Femur (tissue), 1 donor: ENCODE data around the gene ZBTB7C.

Source experiments
- DNase-seq: peaks from one replicate; pipeline ENCODE4 v3.0.0-alpha.2; 2017

The ZBTB7C gene

DNA sequence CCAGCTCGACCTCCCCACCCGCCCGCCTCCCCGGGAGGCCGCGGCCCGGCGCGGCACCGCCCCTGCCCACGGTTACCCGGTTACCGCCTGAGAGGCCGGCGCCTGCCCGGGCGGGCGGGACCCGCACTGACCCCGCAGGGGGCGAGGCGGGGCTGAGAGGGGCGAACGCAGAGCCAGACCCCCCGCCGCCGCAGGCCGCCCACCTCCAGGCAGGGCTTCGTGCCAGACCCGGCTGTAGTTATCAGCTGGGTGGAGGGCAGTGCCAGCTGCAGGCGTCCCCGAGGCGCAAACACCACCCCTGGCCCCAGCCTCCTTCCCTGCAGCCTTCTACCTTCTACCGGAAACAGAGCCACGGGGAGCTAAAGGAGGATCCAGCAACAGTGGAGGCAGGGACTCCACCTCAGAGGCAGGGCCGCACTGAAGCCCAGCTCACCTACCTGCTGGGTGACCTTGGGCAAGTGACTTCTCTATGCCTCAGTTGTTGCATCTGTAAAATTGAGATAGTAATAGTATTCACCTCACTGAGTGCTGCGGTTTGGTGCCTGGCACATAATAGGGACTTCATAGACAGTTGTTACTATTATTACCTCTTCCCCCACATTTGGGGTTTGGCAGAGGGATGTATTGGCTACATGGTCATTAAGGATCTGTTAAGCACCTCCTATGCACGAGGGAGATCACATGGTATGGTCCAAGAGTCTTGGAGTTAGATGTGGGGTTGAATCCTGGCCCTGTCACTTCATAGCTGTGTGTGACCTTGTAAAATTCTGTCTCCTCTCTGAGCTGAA, 247.1 kb downstream of the ZBTB7C start:
- no peak for DNase-seq

DNA sequence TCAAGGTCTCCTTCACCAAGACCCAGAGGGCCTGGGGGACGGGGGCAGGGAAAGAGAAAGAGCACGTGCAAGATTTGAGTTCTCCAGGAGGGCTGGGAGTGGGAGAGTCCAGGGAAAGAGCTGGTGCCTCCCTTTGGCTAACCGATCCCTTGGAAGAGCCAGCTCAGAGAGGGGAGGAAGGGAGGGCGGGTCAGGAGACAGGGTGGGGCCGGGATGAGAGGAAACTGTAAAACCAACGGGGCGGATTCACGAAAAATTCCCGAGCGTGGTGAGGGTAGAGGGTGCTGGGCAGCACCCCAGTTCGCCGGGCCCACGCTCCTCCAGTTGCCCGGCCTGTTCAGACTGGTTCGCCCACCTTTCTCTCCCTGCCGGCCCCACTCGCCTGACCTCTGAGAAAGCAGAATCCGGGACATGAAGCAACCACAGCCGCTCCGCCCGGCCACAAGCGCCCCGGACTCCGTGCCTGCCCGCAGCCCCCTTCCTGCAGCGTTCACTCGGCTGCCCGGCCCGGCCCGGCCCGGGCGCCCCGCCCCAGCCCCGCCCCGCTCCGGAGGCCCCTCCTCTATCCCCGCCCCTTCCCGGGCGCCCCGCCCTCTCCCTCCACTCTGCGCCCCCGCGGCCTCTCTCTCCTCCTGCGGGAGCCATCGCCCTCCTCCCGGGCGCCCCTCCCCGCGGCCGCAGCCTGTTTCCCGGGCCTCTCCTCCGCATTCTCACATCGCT, 247.8 kb downstream of the ZBTB7C start:
- peak; percentile 91 for DNase-seq

DNA sequence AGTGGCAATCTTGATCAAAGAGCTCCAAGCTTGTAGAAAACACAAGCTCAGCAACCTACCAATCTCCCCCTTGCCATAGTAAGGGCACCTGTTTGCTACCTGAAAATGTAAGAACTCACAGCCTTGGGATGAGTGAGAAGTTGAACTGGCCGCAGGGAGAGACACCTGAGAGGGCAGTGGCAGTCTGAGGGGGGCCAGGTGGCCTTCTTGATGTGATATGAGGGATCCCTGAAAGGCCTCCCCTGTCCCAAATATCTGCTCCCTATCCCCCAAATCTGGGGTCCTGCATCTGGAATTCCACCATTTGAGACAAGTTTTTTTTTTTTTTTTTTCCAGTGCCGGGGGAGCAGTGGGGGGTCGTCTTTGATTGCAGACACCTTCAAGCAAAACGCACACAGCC, 248.6 kb downstream of the ZBTB7C start:
- DNase-seq = no peak

DNA sequence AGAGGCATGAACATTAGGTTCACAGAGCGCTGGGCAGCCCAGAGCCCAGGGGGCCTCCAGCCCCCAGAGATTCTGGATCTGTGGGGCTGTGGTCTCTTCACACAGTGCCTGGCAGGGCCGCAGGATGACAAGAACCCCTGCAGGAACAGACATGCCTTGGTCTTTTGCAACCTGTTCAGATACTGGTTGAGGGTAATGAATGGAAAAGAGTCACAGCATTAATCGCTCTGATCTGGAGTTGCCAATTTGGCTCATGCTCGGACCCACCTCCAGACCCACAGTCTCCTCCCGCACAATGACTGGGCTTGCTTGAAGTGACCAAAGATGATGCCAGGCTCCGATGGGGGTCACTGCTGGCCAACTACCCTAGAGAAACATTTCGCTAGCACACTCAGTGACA, 249.4 kb downstream of the ZBTB7C start:
- DNase-seq = no peak

DNA sequence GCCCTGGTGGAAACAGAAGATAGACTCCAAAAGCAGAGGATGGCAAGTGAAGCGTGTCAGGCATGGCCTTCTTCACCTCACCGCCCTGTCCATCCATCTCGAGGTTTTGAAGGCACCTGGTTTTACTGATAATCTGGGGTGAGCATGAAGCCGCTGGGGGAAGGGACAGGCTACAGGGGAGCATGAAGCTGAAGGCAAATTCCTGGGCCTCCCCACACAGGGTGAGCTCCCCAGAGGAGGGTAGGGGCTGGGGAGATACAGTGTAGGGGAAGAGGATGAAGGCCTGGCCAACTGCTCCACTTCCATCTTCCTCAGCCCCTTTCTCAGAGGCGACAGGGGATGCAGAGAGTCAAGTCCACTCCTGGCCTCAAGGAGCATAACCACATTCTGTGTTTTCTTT, 250.5 kb downstream of the ZBTB7C start:
- DNase-seq = no peak

DNA sequence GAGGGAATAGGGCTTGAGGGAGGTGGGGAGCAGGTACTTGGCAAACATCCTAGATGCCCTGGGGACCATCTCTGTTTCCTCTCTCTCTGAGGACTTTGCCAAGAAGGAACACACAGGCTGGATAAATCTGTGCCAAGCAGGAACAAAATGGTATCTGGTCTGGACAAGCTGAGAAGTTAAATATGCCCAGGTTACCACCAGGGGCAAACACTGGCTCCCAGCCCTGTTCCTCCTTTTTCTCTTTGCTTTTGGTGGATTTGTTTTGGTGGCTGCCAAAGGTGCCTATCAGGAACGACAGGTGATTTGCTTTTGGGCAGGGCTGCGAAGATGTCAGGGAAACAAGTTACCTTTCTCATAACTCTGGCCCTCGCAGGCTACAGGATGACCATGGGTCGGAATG, 251.2 kb downstream of the ZBTB7C start:
- DNase-seq = no peak

DNA sequence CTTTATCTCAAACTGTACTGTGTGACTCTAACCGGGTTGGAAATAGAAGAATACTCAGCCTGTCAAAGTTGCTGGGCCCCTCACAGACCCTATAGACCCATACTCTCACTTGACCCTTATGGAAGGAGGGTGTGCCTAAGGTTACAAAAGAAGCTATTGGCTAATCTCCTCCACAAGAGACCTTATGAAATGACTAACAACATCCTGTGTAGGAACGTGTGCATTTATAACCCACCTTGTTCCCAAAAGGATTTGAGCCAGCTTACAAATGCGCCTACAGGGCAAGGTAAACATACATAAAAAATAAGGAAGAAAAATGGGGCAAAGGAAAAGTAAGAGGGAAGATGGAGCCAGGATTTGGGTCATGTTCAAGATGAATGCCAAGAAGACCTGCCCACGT, 253.3 kb downstream of the ZBTB7C start:
- no peak for DNase-seq

- no peak for DNase-seq
Measured at GRCh38 chr18:48154828-48155227, 254.4 kb downstream of the ZBTB7C start.

- no peak for DNase-seq
Measured at GRCh38 chr18:48153613-48154481, 255.3 kb downstream of the ZBTB7C start.

GRCh38 chr18:48152549-48152948, 256.6 kb downstream of the ZBTB7C start:
- no peak for DNase-seq

GRCh38 chr18:48151421-48152065, 257.6 kb downstream of the ZBTB7C start:
- no peak for DNase-seq

GRCh38 chr18:48149020-48149685, 260.0 kb downstream of the ZBTB7C start:
- DNase-seq = no peak

DNA sequence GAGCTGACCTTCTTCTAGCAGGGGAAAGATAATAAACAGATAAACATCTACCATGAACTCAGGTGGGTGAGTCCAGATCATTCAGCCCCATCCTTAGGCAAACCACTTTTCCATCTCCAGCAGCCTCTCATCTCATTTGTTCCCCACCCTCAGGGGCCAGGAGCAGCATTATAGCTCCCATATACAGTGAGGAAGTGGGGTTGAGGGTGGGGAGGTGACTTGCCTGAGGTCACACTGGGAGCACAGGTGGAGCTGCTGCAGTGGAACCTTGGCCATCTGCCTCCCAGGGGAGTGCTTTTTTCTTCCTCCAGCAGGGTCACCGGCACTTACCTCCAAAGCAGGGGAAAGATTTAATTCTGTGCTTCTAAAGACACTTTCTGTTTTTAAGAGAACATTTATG, 266.2 kb downstream of the ZBTB7C start:
- DNase-seq = no peak

- no peak for DNase-seq
Measured at GRCh38 chr18:48142353-48142752, 266.8 kb downstream of the ZBTB7C start.

DNA sequence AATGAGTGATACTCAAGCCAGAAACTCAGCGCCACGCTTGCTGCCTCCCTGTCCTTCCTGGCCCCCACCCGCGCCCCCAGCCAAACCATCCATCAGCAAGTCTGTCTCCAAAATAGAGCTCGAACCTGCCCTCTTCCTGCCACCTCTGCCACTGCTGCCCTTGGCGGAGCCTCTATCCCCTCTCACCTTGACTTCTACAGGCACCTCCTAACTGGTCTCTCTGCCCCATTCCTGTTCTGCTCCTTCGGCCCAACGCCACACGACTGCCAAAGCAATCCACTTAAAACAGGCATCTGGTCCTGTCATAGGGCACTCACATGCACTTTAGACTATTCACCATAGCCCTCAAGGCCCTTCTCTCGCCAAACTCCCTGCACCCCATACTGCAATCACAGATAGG, 268.5 kb downstream of the ZBTB7C start:
- DNase-seq = no peak

DNA sequence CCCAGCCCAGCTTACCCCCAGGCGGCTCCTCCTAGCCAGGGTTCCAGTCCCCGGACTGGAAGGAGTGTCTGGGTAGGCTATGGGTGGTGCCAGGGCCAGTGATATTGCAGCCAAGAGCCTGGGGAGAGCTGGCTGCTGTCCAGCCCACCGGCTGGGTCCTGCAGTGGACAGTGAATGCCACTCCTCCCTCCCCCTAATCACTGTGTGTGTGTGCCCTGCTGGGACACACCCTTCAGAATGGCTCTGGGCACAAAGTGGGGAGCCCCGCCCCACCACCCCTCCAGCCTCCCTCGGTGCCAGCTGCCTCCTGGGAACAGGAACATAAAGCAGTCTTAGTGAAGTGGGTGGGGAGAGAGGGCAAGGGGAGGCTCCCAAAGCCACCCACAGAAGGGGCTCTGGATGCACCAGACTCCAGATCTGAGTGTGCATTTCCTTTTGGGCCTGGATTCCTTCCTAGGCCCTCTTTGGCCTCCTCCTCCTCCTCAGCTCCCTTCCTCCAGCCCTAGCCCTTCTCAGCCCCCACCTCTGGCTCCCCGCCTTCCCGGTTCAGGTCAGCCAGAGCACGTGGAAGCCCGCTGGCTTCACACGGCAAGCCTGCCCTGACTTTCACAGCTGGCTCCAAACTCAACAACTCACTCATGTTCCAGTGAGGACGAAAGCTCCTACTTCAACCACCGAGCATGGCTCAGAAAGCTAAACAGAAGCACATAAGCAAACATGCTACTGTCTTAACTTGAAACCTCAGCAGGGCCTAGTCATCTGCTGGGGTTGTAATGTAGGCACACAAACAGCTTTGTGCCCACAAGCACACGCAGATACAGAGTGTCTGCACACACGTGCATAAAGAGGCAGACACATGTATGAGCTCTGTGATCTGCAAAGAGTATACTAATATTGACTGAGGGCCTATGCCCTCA, 269.5 kb downstream of the ZBTB7C start:
- peak; percentile 73 for DNase-seq

DNA sequence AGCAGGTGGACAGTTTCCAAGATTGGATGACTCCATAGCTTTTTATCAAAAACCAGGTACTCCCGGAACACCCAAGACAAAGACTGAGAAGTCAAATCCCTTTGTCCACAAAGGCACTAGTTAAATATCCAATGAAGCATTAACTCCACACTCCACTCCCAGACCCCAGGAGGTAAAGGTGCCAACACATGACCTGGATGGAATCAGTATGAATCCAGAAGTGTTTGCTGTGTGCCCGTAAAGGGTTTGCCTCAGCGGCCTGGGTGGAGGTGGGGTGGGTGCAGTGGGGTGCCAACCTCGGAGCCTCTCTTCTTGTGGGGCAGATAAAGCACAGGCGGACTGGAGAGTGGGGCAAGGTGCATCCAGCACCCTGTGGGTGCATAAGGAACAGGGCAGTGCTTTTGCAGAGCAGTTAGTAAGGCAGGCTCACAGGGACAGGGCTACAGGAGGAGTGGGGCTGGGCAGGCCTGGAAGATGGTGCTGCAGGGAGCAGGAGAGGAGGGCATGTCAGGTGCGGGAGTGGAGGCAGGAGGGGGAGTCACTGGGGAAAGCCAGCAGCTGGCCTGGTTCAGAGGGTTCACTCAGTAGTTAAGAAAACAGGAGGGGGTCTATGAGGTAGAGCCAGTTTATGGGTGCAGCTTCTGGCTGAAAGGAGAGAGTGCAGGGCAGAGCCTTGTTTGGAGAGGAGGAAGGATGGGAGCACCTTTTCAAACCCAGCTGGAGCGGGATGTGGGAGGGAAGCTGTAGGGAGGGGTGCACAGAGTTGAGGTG, 270.3 kb downstream of the ZBTB7C start:
- DNase-seq = no peak

- DNase-seq = no peak
Measured at GRCh38 chr18:48138210-48138609, 271.0 kb downstream of the ZBTB7C start.

- DNase-seq = no peak
Measured at GRCh38 chr18:48137374-48138081, 271.7 kb downstream of the ZBTB7C start.
